Endothelial cell of umbilical vein (primary cell): ENCODE measurements around the gene CCNA1. TPM values are rescaled to one million over a fixed set of nuclear protein-coding genes. Genes with fewer than 3 reads are reported as not detected.

Experiments
- BruUV-seq: library from RNA; stranded (reverse); fragments of 400-500 nt; replicated peaks from 2 replicates; lab custom pipeline; 2021; lab: Mats Ljungman, UMichigan
- CTCF ChIA-PET: fragments of 300-600, 350-600 bp; sonication (Branson Sonifier 250); formaldehyde crosslinking; loops from one replicate; lab custom pipeline; 2021; ENCODE audit warnings: antibody characterized with exemption, inconsistent platforms; lab: Charles Lee
- POLR2A ChIA-PET: fragments of 300-600, 350-600 bp; sonication (Branson Sonifier 250); formaldehyde crosslinking; loops from one replicate; lab custom pipeline; 2021; ENCODE audit warnings: antibody characterized with exemption, inconsistent platforms; lab: Charles Lee
- DNase-seq: peaks from one replicate; pipeline ENCODE4 v3.0.0-alpha.2; 2011; ENCODE audit warnings: low read depth, low spot score
- FAIRE-seq: peaks from 2 replicates; lab custom pipeline; 2011; peaks lifted over from hg19 to GRCh38; lab: Jason Lieb, UNC
- H2AFZ ChIP-seq: 2 replicates; pipeline ENCODE4 v1.6.0; 2012; ENCODE audit warnings: low read depth, low read length, control low read depth, inconsistent platforms
- H3K27ac ChIP-seq: 2 replicates; pipeline ENCODE4 v1.5.1; 2011; ENCODE audit warnings: low read depth, mild to moderate bottlenecking, control low read depth, low read length, moderate library complexity; ENCODE audit not compliant: insufficient read depth
- H3K27me3 ChIP-seq, 2 experiments: 2 replicates each; pipeline versions ENCODE4 v1.6.0 to v1.6.1; 2011; ENCODE audit warnings: low read length in 2 of 2, mixed read lengths in 1 of 2; ENCODE audit not compliant: control insufficient read depth in 2 of 2, insufficient read depth in 2 of 2
- H3K36me3 ChIP-seq, 2 experiments: 2 replicates in 1 of 2; 3 replicates in 1 of 2; pipeline ENCODE4 v1.5.1; 2011; ENCODE audit warnings: low read length in 2 of 2, mild to moderate bottlenecking in 1 of 2, moderate library complexity in 1 of 2; ENCODE audit not compliant: control insufficient read depth in 2 of 2, insufficient read depth in 2 of 2; ENCODE audit errors: extremely low read depth in 1 of 2
- H3K4me1 ChIP-seq: 3 replicates; pipeline ENCODE4 v1.5.1; 2011; ENCODE audit warnings: mild to moderate bottlenecking, low read length; ENCODE audit not compliant: control insufficient read depth, insufficient read depth; ENCODE audit errors: extremely low read depth
- H3K4me2 ChIP-seq: 2 replicates; pipeline ENCODE4 v1.6.1; 2011; ENCODE audit warnings: low read length, control low read depth, mixed read lengths; ENCODE audit not compliant: insufficient read depth
- H3K4me3 ChIP-seq, 3 experiments: fragments of 200-600 bp in 1 of 3; sonication (generic), shearing (Covaris generic) in 1 of 3; replicated peaks in 1 of 3; 2 replicates each; pipeline ENCODE4 v1.5.1; 2011 to 2016; ENCODE audit warnings: control low read depth in 3 of 3, low read length in 3 of 3, mild to moderate bottlenecking in 2 of 3, inconsistent platforms in 1 of 3, low read depth in 1 of 3, moderate library complexity in 1 of 3; ENCODE audit not compliant: insufficient read depth in 1 of 3
- H3K79me2 ChIP-seq: 2 replicates; pipeline ENCODE4 v1.6.0; 2012; ENCODE audit warnings: low read length, inconsistent platforms; ENCODE audit not compliant: control insufficient read depth, insufficient read depth
- H3K9ac ChIP-seq: replicated peaks from 2 replicates; pipeline ENCODE3; 2011; ENCODE audit warnings: low read length, control low read depth; ENCODE audit not compliant: insufficient read depth; ENCODE audit errors: extremely low read depth
- H3K9me1 ChIP-seq: replicated peaks from 3 replicates; pipeline ENCODE4 v1.6.0; 2011; ENCODE audit warnings: mild to moderate bottlenecking, low read length; ENCODE audit not compliant: control insufficient read depth, insufficient read depth; ENCODE audit errors: extremely low read depth
- H3K9me3 ChIP-seq: replicated peaks from 2 replicates; pipeline ENCODE4 v1.5.1; 2012; ENCODE audit warnings: low read length, inconsistent platforms; ENCODE audit not compliant: control insufficient read depth, insufficient read depth
- H4K20me1 ChIP-seq: replicated peaks from 2 replicates; pipeline ENCODE3; 2011; ENCODE audit warnings: mild to moderate bottlenecking, low read length; ENCODE audit not compliant: control insufficient read depth, insufficient read depth; ENCODE audit errors: extremely low read depth
- CTCF ChIP-seq, 2 donors: IDR thresholded peaks; 1 replicate in 1 of 2; 2 replicates in 1 of 2; pipeline ENCODE4 v1.5.1; 2011; ENCODE audit warnings: low read length in 2 of 2, mild to moderate bottlenecking in 2 of 2, moderate library complexity in 2 of 2, control low read depth in 1 of 2, inconsistent platforms in 1 of 2, low read depth in 1 of 2; ENCODE audit not compliant: insufficient read depth in 1 of 2; ENCODE audit errors: extremely low read depth in 1 of 2
- GATA2 ChIP-seq: IDR thresholded peaks from 2 replicates; pipeline ENCODE4 v1.7.0; 2011; ENCODE audit warnings: low read depth, mild to moderate bottlenecking, moderate library complexity, mixed read lengths, low read length; ENCODE audit not compliant: insufficient read length, insufficient read depth
- JUN ChIP-seq: IDR thresholded peaks from 2 replicates; pipeline ENCODE4 v1.6.1; 2011; ENCODE audit warnings: borderline replicate concordance, low read depth; ENCODE audit not compliant: insufficient read length, insufficient read depth
- POLR2A ChIP-seq: IDR thresholded peaks from 2 replicates; pipeline ENCODE4 v1.6.1; 2012; ENCODE audit warnings: low read depth, mild to moderate bottlenecking, control low read depth, low read length
- POLR2AphosphoS5 ChIP-seq: IDR thresholded peaks from 2 replicates; pipeline ENCODE4 v1.6.1; 2012; ENCODE audit warnings: low read depth, mild to moderate bottlenecking, control low read depth, low read length, moderate library complexity; ENCODE audit not compliant: insufficient read depth
- dilution Hi-C: fragments of 300-500 bp; cut with MboI; formaldehyde crosslinking; loops from one replicate; pipeline ENCODE4 v1.15.0; 2019; ENCODE audit warnings: low sequenced_read_pairs; ENCODE audit not compliant: extremely low pct_ligation_motif_present
- intact Hi-C: fragments of 100-400 bp; cut with micrococcal nuclease; formaldehyde crosslinking; loops from one replicate; pipeline ENCODE4 v1.10.0; 2022
- polyA plus RNA-seq, 4 experiments: library from polyadenylated mRNA; depleted of rRNA in 3 of 4; stranded (reverse) in 3 of 4; unstranded in 1 of 4; fragments of >200 nt; gene quantifications; 2 replicates each; pipeline versions ENCODE4 v1.2.1 to v1.2.3, GENCODE V29; 2011 to 2012; ENCODE audit warnings: missing spikeins in 1 of 4
- total RNA-seq: library from RNA; stranded (reverse); gene quantifications from 2 replicates; pipeline ENCODE4 v1.2.3, GENCODE V29; 2021

Gene CCNA1
- total and polyA plus RNA-seq, 2 donors (not counting 3 experiments of a cell fraction or from before 2014, with no cell fraction given), result 0.46 to 2.8 TPM

DNA sequence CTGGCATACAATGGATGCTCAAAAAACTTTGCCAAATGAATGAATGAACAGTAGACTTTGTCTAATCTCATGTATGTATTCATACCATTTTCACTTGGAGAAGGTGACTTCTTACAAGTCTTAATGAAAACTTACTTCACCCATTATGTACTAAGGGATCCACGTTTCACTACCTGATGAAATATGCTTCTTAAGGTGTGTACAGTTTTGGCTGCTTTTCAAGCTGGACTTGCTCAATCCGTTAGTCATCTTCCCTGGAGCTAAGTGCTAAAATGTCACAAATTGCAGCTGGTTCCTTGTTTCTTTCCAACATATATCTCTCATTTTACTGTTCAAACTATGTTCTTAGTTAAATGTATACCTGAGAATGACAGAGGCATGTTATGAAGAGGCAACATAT lies 4.2 kb upstream of the CCNA1 start:
- Histone ChIP-seq H3K4me3 (no peak overlapping the region), H3K36me3 (no peaks in the 10 kb centered on the region), H3K27me3 (peaks cover 26 to 31% of the 10 kb centered on the region in 2 experiments), H3K27ac (no peak overlapping the region), H3K9ac (no peak overlapping the region), H3K4me1 (peaks cover 24% of the 10 kb centered on the region), H4K20me1 (no peaks in the 10 kb centered on the region), H3K4me2 (no peak overlapping the region), H2AFZ (no peak overlapping the region), H3K79me2 (no peaks in the 10 kb centered on the region), H3K9me1 (no peaks in the 10 kb centered on the region), H3K9me3 (no peaks in the 10 kb centered on the region)
- DNase-seq (no peak), FAIRE-seq (no peak)
- CTCF ChIA-PET, result interaction anchor here (1.0 to 2.3 kb wide), 4 partner anchors 9 to 310 kb away, joined by 3 to 9 read pairs (median 4); no protein-coding TSS in a partner anchor
- POLR2A ChIA-PET, result no interaction called here
- no peak for TF ChIP-seq GATA2
- TF ChIP-seq POLR2AphosphoS5, result no peak
- no TSS peak for BruUV-seq
- dilution Hi-C loops, result no loop called here
- intact Hi-C loops, result loop anchor here (10.0 kb wide), 1 partner anchor 387 kb away; the partner anchor contains the start of gene RFXAP

DNA sequence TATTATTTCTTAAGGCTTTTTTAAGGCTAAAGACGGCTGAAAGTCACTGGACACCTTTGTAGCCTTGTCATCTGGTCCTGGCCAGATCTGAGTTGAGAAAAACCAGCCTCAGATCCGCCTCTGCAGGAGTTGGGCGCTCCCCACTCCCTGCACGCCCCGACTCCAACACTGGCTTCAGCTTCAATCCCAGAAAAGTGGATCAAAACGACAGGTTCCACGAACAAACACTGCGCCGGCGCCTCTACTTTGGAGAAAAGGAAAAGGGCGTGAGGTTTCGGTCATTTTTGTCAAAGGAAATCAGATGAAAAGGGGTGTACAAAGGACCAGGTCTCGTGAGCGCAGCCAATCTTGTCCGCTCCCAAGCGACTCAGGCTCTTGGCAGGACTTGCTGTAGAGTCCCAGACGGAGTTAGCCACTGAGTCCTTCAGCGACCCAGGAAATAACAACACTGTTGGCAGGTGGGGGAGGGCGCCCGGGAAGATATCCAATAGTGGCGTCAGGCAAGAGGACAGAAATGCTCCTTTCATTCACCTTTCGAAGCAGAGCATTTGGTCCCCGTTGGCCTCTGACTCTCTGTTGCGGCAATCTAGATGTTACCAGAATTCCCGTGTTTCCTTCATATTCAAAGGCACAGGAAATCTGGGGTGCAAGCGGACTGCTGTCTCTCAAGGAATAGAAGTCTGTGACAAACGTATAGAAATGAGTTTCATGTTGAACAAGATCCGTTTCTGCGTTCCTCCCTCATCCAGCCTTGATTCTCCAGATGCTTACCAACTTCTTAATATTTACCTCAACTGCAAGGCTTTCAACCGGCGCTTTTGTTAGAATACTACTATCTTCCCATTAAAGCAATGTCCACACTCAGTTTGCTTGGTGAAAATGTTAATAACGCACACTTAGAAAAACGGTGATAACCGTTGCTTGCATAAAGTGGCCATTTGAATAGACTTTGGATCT lies 1.8 kb upstream of the CCNA1 start:
- no peaks in the 10 kb centered on the region for H3K9me3 ChIP-seq
- no peak overlapping the region for H3K27ac ChIP-seq
- intact Hi-C loops (no loop called here), dilution Hi-C loops (no loop called here)
- H3K27me3 ChIP-seq, result peaks cover 26 to 32% of the 10 kb centered on the region in 2 experiments
- H3K4me3 ChIP-seq, result no peak overlapping the region
- DNase-seq (no peak), FAIRE-seq (peak; percentile 48)
- no TSS peak for BruUV-seq
- H3K9ac ChIP-seq, result no peak overlapping the region
- POLR2A ChIA-PET, result no interaction called here
- CTCF ChIA-PET, result interaction anchor here (1.0 to 1.3 kb wide), 2 partner anchors 9 to 10 kb away, joined by 3 to 4 read pairs; no protein-coding TSS in a partner anchor
- H2AFZ ChIP-seq, result peak overlapping the region; percentile 71
- peaks cover 24% of the 10 kb centered on the region for H3K4me1 ChIP-seq
- TF ChIP-seq POLR2A (no peak), CTCF (IDR thresholded peaks at IDR 0.05; ENCODE audit: extremely low read depth in 1 of 2, insufficient read depth in 1 of 2, low read depth in 1 of 2, low read length in 2 of 2) (no peak), JUN (no peak), GATA2 (no peak)
- no peaks in the 10 kb centered on the region for H3K79me2 ChIP-seq
- no peaks in the 10 kb centered on the region for H4K20me1 ChIP-seq
- H3K9me1 ChIP-seq, result no peaks in the 10 kb centered on the region
- H3K4me2 ChIP-seq, result peak overlapping the region; percentile 91
- H3K36me3 ChIP-seq, result no peaks in the 10 kb centered on the region
